ENCODE data around the gene CDHR2.

Gene CDHR2

GRCh38 chr5:176629317-176629852 lies 80.2 kb downstream of the CDHR2 start:
- POLR2A ChIA-PET = interaction anchor here (0.6 to 2.0 kb wide), 3 partner anchors 18 to 169 kb away, joined by 3 to 10 read pairs (median 4); partner anchors contain the start of gene TSPAN17
- no peaks in the 10 kb centered on the region for H3K36me3 ChIP-seq (ENCODE audit: control insufficient read depth in 2 of 2, insufficient read depth in 1 of 2, low read length in 2 of 2)
- peaks cover 6% of the 10 kb centered on the region; the same call in 1 of the 2 replicates for H3K4me1 ChIP-seq (ENCODE audit: control insufficient read depth, insufficient read depth, low read length)
- TF ChIP-seq PRDM6 (tag by site-specific recombination; IDR thresholded peaks at IDR 0.05) (no peak), ZNF701 (tag by site-specific recombination; IDR thresholded peaks at IDR 0.05) (no peak), ZFP41 (tag by site-specific recombination; IDR thresholded peaks at IDR 0.05; ENCODE audit: borderline replicate concordance) (no peak), ZBTB6 (tag by site-specific recombination; IDR thresholded peaks at IDR 0.05) (no peak), ZNF324 (tag by site-specific recombination; IDR thresholded peaks at IDR 0.05) (no peak), ZSCAN4 (tag by site-specific recombination; IDR thresholded peaks at IDR 0.05) (no peak), PRDM10 (tag by site-specific recombination; IDR thresholded peaks at IDR 0.05) (no peak), ZNF555 (tag by site-specific recombination; conservative IDR thresholded peaks at IDR 0.05) (no peak), ELK4 (IDR thresholded peaks at IDR 0.05; ENCODE audit: borderline replicate concordance, low read depth, low read length) (no peak), BCL11A (tag by site-specific recombination; IDR thresholded peaks at IDR 0.05; ENCODE audit: low read depth) (no peak), ZNF157 (tag by site-specific recombination; IDR thresholded peaks at IDR 0.05) (no peak), ZNF660 (tag by site-specific recombination; IDR thresholded peaks at IDR 0.05) (no peak), ZNF175 (tag by site-specific recombination; IDR thresholded peaks at IDR 0.05) (no peak), ZNF416 (tag by site-specific recombination; IDR thresholded peaks at IDR 0.05) (no peak), ZNF692 (tag by site-specific recombination; IDR thresholded peaks at IDR 0.05) (no peak), ZNF266 (tag by site-specific recombination; IDR thresholded peaks at IDR 0.05; ENCODE audit: low read depth) (no peak), ZNF146 (tag by site-specific recombination; IDR thresholded peaks at IDR 0.05) (no peak), ZNF561 (tag by site-specific recombination; IDR thresholded peaks at IDR 0.05; ENCODE audit: borderline replicate concordance) (no peak), ZFHX2 (tag by site-specific recombination; conservative IDR thresholded peaks at IDR 0.05) (no peak)
- H3K4me3 ChIP-seq (ENCODE audit: low read depth, low read length) = no peak overlapping the region
- H3K9me3 ChIP-seq (ENCODE audit: control insufficient read depth, insufficient read depth, low read depth, low read length) = no peaks in the 10 kb centered on the region
- CTCF ChIA-PET = interaction anchor here (1.1 kb wide), 1 partner anchor 29 kb away, joined by 4 read pairs; no protein-coding TSS in a partner anchor
- H3K27ac ChIP-seq (ENCODE audit: extremely low read depth, low read depth, low read length) = no peak overlapping the region
